Measurements from ENCODE around the gene OR52B2. TPM values are rescaled to one million over a fixed set of nuclear protein-coding genes. Genes with fewer than 3 reads are reported as not detected.

The OR52B2 gene
- total RNA-seq, 1 experiment from 2014 or later: not detected

GRCh38 chr11:6203327-6203726, 33.2 kb upstream of the OR52B2 start:
- Histone ChIP-seq H3K27ac (ENCODE audit: insufficient read length, low read depth, low read length) (no peak overlapping the region), H2BK120ac (ENCODE audit: low read depth, low read length, poor library complexity, severe bottlenecking) (no peak overlapping the region), H2BK20ac (ENCODE audit: low read depth, low read length, poor library complexity, severe bottlenecking) (no peak overlapping the region), H2BK5ac (ENCODE audit: insufficient read length, low read length) (no peak overlapping the region), H4K20me1 (ENCODE audit: control insufficient read depth, insufficient read depth, insufficient read length) (no peaks in the 10 kb centered on the region), H2AFZ (ENCODE audit: low read length) (no peak overlapping the region), H2BK12ac (ENCODE audit: insufficient read length, low read depth, low read length) (no peak overlapping the region), H4K91ac (ENCODE audit: insufficient read length, low read depth, low read length) (no peak overlapping the region), H3T11ph (ENCODE audit: low read length) (no peak overlapping the region), H3K9ac (ENCODE audit: extremely low read depth, insufficient read length, low read length) (no peak overlapping the region), H4K5ac (ENCODE audit: insufficient read length, low read depth, low read length) (no peak overlapping the region), H3K4ac (ENCODE audit: low read depth, low read length) (no peak overlapping the region), H3K4me1 (ENCODE audit: insufficient read depth, low read length) (peaks cover 3% of the 10 kb centered on the region; the same call in 1 of the 2 replicates), H3K23ac (ENCODE audit: insufficient read length, low read depth, low read length) (no peak overlapping the region), H2BK15ac (ENCODE audit: low read depth, low read length) (no peak overlapping the region), H3K9me3 (ENCODE audit: control insufficient read depth, low read depth, low read length) (no peaks in the 10 kb centered on the region), H3K79me2 (ENCODE audit: insufficient read depth, low read length) (no peaks in the 10 kb centered on the region), H2AK5ac (ENCODE audit: insufficient read length, low read length) (no peak overlapping the region), H3K14ac (ENCODE audit: insufficient read depth, low read length) (no peak overlapping the region), H3K18ac (ENCODE audit: insufficient read length, low read depth, low read length) (no peak overlapping the region), H3K56ac (ENCODE audit: insufficient read length, low read depth, low read length) (no peak overlapping the region), H3K23me2 (ENCODE audit: insufficient read length, low read depth, low read length, poor library complexity, severe bottlenecking) (no peaks in the 10 kb centered on the region), H3K4me2 (ENCODE audit: insufficient read depth, insufficient read length, low read length) (no peak overlapping the region), H3K27me3 (ENCODE audit: insufficient read depth, low read length) (no peaks in the 10 kb centered on the region), H4K8ac (replicated peaks; ENCODE audit: insufficient read length, low read depth, low read length) (no peak overlapping the region), H3K79me1 (ENCODE audit: insufficient read depth, low read depth, low read length, poor library complexity, severe bottlenecking) (no peaks in the 10 kb centered on the region)
- Mint-ChIP-seq H3K36me3 (ENCODE audit: insufficient read depth in 1 of 3, low read depth in 3 of 3) (peaks cover 0 to 11% (median 0%) of the 10 kb centered on the region in 3 experiments; a peak in 4 of 7 replicates), H3K9me3 (no peaks in the 10 kb centered on the region), H3K4me3 (no peak overlapping the region), H3K27me3 (ENCODE audit: low read depth) (no peaks in the 10 kb centered on the region), H3K27ac (no peak overlapping the region; a peak in 1 of 7 replicates), H3K4me1 (peaks cover 8% of the 10 kb centered on the region in 2 experiments)
- no peak for DNase-seq
- TF ChIP-seq CTCF (conservative IDR thresholded peaks at IDR 0.05): no peak
- WGBS (ENCODE audit: extremely low coverage, insufficient read length, low lambda C conversion rate): no CpG with 5 or more reads among the region's 3 CpGs
